H7 (cell line): ENCODE measurements around the gene TAS2R3. TPM values are rescaled to one million over a fixed set of nuclear protein-coding genes. Genes with fewer than 3 reads are reported as not detected.
A peak's percentile ranks its signal among the peaks of the same experiment; 100 is the strongest.

Source experiments
- DNase-seq: peaks from one replicate; pipeline ENCODE4 v3.0.0; 2012
- H3K27me3 ChIP-seq: 2 replicates; pipeline ENCODE4 v1.6.0; 2011; ENCODE audit warnings: mild to moderate bottlenecking, low read length; ENCODE audit not compliant: control insufficient read depth, insufficient read depth
- H3K36me3 ChIP-seq: replicated peaks from 2 replicates; pipeline ENCODE4 v1.5.1; 2011; ENCODE audit warnings: low read length; ENCODE audit not compliant: control insufficient read depth, insufficient read depth
- H3K4me3 ChIP-seq: 2 replicates; pipeline ENCODE4 v1.5.1; 2011; ENCODE audit warnings: low read depth, mild to moderate bottlenecking, control low read depth, low read length, moderate library complexity; ENCODE audit not compliant: insufficient read depth
- total RNA-seq: library from RNA; depleted of rRNA; stranded (reverse); fragments of >200 nt; shearing (Covaris generic); gene quantifications from 2 replicates; pipeline ENCODE4 v1.2.3, GENCODE V29; 2014; rRNA removed

The TAS2R3 gene
- 0.67 and 0.69 TPM in 2 replicates for total RNA-seq

- Histone ChIP-seq H3K27me3 (no peaks in the 10 kb centered on the region), H3K36me3 (peaks cover 2% of the 10 kb centered on the region), H3K4me3 (no peak within 1 kb of the TSS)
- DNase-seq: no peak
These were observed at the start of gene TAS2R3 for GRCh38 chr7:141763797-141764196. TSS of gene TAS2R3 (plus strand) at chr7:141764097. CDS start at chr7:141764159, 62 bp downstream.

- H3K27me3 ChIP-seq: no peaks in the 10 kb centered on the region
- DNase-seq: no peak
- no peaks in the 10 kb centered on the region for H3K36me3 ChIP-seq
- no peak overlapping the region for H3K4me3 ChIP-seq
These were observed 49.3 kb upstream of the TAS2R3 start for GRCh38 chr7:141714571-141714970.

- H3K4me3 ChIP-seq: no peak overlapping the region
- H3K27me3 ChIP-seq: no peaks in the 10 kb centered on the region
- H3K36me3 ChIP-seq: no peaks in the 10 kb centered on the region
These were observed 48.9 kb upstream of the TAS2R3 start for GRCh38 chr7:141715018-141715417.

GRCh38 chr7:141715794-141716689 lies 47.9 kb upstream of the TAS2R3 start:
- H3K27me3 ChIP-seq: no peaks in the 10 kb centered on the region
- peak; percentile 16 for DNase-seq
- H3K4me3 ChIP-seq: peak overlapping the region; percentile 1; the same call in 1 of the 2 replicates

More at GRCh38 chr7:141715018-141715417, 48.9 kb upstream of the TAS2R3 start:
- DNase-seq: no peak

GRCh38 chr7:141717450-141717849 lies 46.4 kb upstream of the TAS2R3 start:
- no peak overlapping the region for H3K4me3 ChIP-seq
- DNase-seq: no peak
- no peaks in the 10 kb centered on the region for H3K27me3 ChIP-seq
- H3K36me3 ChIP-seq: no peaks in the 10 kb centered on the region

More at GRCh38 chr7:141715794-141716689, 47.9 kb upstream of the TAS2R3 start:
- no peaks in the 10 kb centered on the region for H3K36me3 ChIP-seq

- H3K4me3 ChIP-seq: no peak overlapping the region
- DNase-seq: no peak
- H3K36me3 ChIP-seq: no peaks in the 10 kb centered on the region
- no peaks in the 10 kb centered on the region for H3K27me3 ChIP-seq
These were observed 41.4 kb upstream of the TAS2R3 start for GRCh38 chr7:141722529-141722928.

- Histone ChIP-seq H3K4me3 (no peak overlapping the region), H3K27me3 (no peaks in the 10 kb centered on the region), H3K36me3 (no peaks in the 10 kb centered on the region)
- no peak for DNase-seq
These were observed 34.9 kb upstream of the TAS2R3 start for GRCh38 chr7:141729020-141729419.

GRCh38 chr7:141731476-141732149 lies 32.3 kb upstream of the TAS2R3 start:
- no peaks in the 10 kb centered on the region for H3K36me3 ChIP-seq
- no peak for DNase-seq
- H3K27me3 ChIP-seq: no peaks in the 10 kb centered on the region
- no peak overlapping the region for H3K4me3 ChIP-seq

- H3K4me3 ChIP-seq: peak overlapping the region; percentile 82
- H3K27me3 ChIP-seq: no peaks in the 10 kb centered on the region
- no peak for DNase-seq
- peaks cover 17% of the 10 kb centered on the region for H3K36me3 ChIP-seq
These were observed 26.6 kb upstream of the TAS2R3 start for GRCh38 chr7:141737118-141737835.

- peak; percentile 83 for DNase-seq
- H3K36me3 ChIP-seq: peaks cover 21% of the 10 kb centered on the region
- peak within 1 kb of the TSS; percentile 82 for H3K4me3 ChIP-seq
- H3K27me3 ChIP-seq: no peaks in the 10 kb centered on the region
These were observed 25.9 kb upstream of the TAS2R3 start, which contains the start of gene SSBP1 for GRCh38 chr7:141737836-141738591. TSS of gene SSBP1 (plus strand) at chr7:141738358. CDS start at chr7:141739167, 809 bp downstream.

- DNase-seq: peak; percentile 72
- H3K36me3 ChIP-seq: peaks cover 26% of the 10 kb centered on the region
- H3K27me3 ChIP-seq: no peaks in the 10 kb centered on the region
- peak overlapping the region; percentile 82 for H3K4me3 ChIP-seq
These were observed 25.3 kb upstream of the TAS2R3 start for GRCh38 chr7:141738592-141739013.

- Histone ChIP-seq H3K36me3 (peaks cover 32% of the 10 kb centered on the region), H3K4me3 (peak overlapping the region; percentile 82), H3K27me3 (no peaks in the 10 kb centered on the region)
- no peak for DNase-seq
These were observed 24.6 kb upstream of the TAS2R3 start for GRCh38 chr7:141739250-141739649.

GRCh38 chr7:141742229-141742628 lies 21.7 kb upstream of the TAS2R3 start:
- H3K36me3 ChIP-seq: peaks cover 35% of the 10 kb centered on the region
- H3K4me3 ChIP-seq: no peak overlapping the region
- no peak for DNase-seq
- H3K27me3 ChIP-seq: no peaks in the 10 kb centered on the region

- no peaks in the 10 kb centered on the region for H3K27me3 ChIP-seq
- peaks cover 38% of the 10 kb centered on the region for H3K36me3 ChIP-seq
- H3K4me3 ChIP-seq: no peak overlapping the region
- no peak for DNase-seq
These were observed 19.8 kb upstream of the TAS2R3 start for GRCh38 chr7:141744131-141744530.
